HepG2 (cell line): Measurements from ENCODE around the gene SNU13. TPM values are rescaled to one million over a fixed set of nuclear protein-coding genes. Genes with fewer than 3 reads are reported as not detected.
A peak's percentile ranks its signal among the peaks of the same experiment; 100 is the strongest.

Experiments
- AGO2 ChIP-seq: fragments of 200-400 bp; formaldehyde crosslinking; optimal IDR thresholded peaks from 2 replicates; pipeline ENCODE3; 2017; ENCODE audit warnings: mild to moderate bottlenecking, low read depth, low read length, moderate library complexity
- CHD2 ChIP-seq: IDR thresholded peaks from 2 replicates; pipeline ENCODE4 v1.6.1; 2011; ENCODE audit warnings: low read depth, low read length, improper control_type of control experiment
- FUBP1 ChIP-seq: sonication (generic); formaldehyde crosslinking; IDR thresholded peaks from 2 replicates; pipeline ENCODE4 v1.5.1; 2020; ENCODE audit warnings: missing genetic modification reagents, mild to moderate bottlenecking, borderline replicate concordance
- HNRNPK ChIP-seq: fragments of 200-400 bp; formaldehyde crosslinking; IDR thresholded peaks from 2 replicates; pipeline ENCODE4 v1.6.1; 2018; ENCODE audit warnings: low read length, low read depth, moderate library complexity, mild to moderate bottlenecking; ENCODE audit not compliant: poor library complexity, severe bottlenecking
- HOXA5 ChIP-seq: sonication (generic); formaldehyde crosslinking; IDR thresholded peaks from 2 replicates; pipeline ENCODE4 v1.4.0; 2020; ENCODE audit warnings: missing genetic modification reagents
- KMT2B ChIP-seq: IDR thresholded peaks from 2 replicates; pipeline ENCODE4 v1.6.1; 2016; ENCODE audit warnings: missing genetic modification reagents, missing compliant biosample characterization
- PCBP1 ChIP-seq: fragments of 200-400 bp; formaldehyde crosslinking; IDR thresholded peaks from 2 replicates; pipeline ENCODE4 v1.6.1; 2017; ENCODE audit warnings: mild to moderate bottlenecking, low read depth, low read length, borderline replicate concordance
- RAD51 ChIP-seq: fragments of 450-650 bp; IDR thresholded peaks from 2 replicates; pipeline ENCODE4 v1.6.1; 2016; ENCODE audit warnings: borderline replicate concordance
- TBL1XR1 ChIP-seq: fragments of 150-350 bp; IDR thresholded peaks from 2 replicates; pipeline ENCODE4 v1.6.1; 2014; ENCODE audit warnings: borderline replicate concordance, low read length; ENCODE audit not compliant: partially characterized antibody
- TCF7L2 ChIP-seq: IDR thresholded peaks from 2 replicates; pipeline ENCODE4 v1.6.1; 2011; ENCODE audit warnings: mild to moderate bottlenecking, low read depth, low read length, moderate library complexity
- ZBED4 ChIP-seq: sonication (generic); formaldehyde crosslinking; IDR thresholded peaks from 2 replicates; pipeline ENCODE4 v1.4.0; 2020; ENCODE audit warnings: missing genetic modification reagents, borderline replicate concordance
- ZBTB7B ChIP-seq: sonication (generic); formaldehyde crosslinking; IDR thresholded peaks from 2 replicates; pipeline ENCODE4 v1.4.0; 2020; ENCODE audit warnings: missing genetic modification reagents
- ZNF572 ChIP-seq: sonication (generic); formaldehyde crosslinking; IDR thresholded peaks from 2 replicates; pipeline ENCODE4 v1.5.1; 2020; ENCODE audit warnings: mild to moderate bottlenecking, missing genetic modification reagents
- ZNF772 ChIP-seq: sonication (generic); formaldehyde crosslinking; IDR thresholded peaks from 2 replicates; pipeline ENCODE4 v1.5.0; 2020; ENCODE audit warnings: mild to moderate bottlenecking, missing genetic modification reagents
- polyA plus RNA-seq, 8 experiments: library from polyadenylated mRNA; depleted of rRNA in 3 of 8; stranded (reverse) in 7 of 8; unstranded in 1 of 8; fragments of >200 nt; fragmentation: Illumina TruSeq in 4 of 8; extraction: Trizol in 4 of 8; gene quantifications; 2 replicates each; pipeline versions ENCODE4 v1.2.1 to v1.2.3, GENCODE V29; 2011 to 2016; ENCODE audit warnings: low read depth in 4 of 8, missing spikeins in 1 of 8, mixed read lengths in 1 of 8; ENCODE audit not compliant: insufficient read depth in 1 of 8
- total RNA-seq, 5 experiments: library from RNA; depleted of rRNA; stranded (reverse); fragments of >200 nt; fragmentation: Illumina TruSeq; extraction: Trizol; gene quantifications; 2 replicates each; pipeline ENCODE4 v1.2.3, GENCODE V29; 2016; ENCODE audit warnings: low read depth in 1 of 5
- TF ChIP-seq, protein P1 (sequence below): sonication (generic); formaldehyde crosslinking; IDR thresholded peaks from 2 replicates; pipeline ENCODE4 v1.4.0; 2020; ENCODE audit warnings: missing genetic modification reagents
- TF ChIP-seq, protein P2 (sequence below): IDR thresholded peaks from 2 replicates; pipeline ENCODE4 v1.6.1; 2016; ENCODE audit warnings: low read depth, missing genetic modification reagents, missing compliant biosample characterization

The SNU13 gene
- total and polyA plus RNA-seq, 2 of the 13 experiments (the other 11 are each of a cell fraction or from before 2014, with no cell fraction given): 203 to 287 TPM

- TF ChIP-seq ZBTB7B (CRISPR knock-in tag) (peak; percentile 72; the same call in 1 of the 2 replicates), HOXA5 (no peak), HNRNPK (no peak), FUBP1 (no peak), PCBP1 (no peak), RAD51 (no peak), ZNF572 (peak; percentile 36; the same call in 1 of the 2 replicates), ZNF772 (CRISPR knock-in tag) (no peak), AGO2 (no peak), ZBED4 (no peak), TBL1XR1 (no peak), TCF7L2 (no peak), CHD2 (no peak), KMT2B (CRISPR knock-in tag) (no peak)
- TF ChIP-seq, protein P1, sequence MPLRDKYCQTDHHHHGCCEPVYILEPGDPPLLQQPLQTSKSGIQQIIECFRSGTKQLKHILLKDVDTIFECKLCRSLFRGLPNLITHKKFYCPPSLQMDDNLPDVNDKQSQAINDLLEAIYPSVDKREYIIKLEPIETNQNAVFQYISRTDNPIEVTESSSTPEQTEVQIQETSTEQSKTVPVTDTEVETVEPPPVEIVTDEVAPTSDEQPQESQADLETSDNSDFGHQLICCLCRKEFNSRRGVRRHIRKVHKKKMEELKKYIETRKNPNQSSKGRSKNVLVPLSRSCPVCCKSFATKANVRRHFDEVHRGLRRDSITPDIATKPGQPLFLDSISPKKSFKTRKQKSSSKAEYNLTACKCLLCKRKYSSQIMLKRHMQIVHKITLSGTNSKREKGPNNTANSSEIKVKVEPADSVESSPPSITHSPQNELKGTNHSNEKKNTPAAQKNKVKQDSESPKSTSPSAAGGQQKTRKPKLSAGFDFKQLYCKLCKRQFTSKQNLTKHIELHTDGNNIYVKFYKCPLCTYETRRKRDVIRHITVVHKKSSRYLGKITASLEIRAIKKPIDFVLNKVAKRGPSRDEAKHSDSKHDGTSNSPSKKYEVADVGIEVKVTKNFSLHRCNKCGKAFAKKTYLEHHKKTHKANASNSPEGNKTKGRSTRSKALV (CRISPR knock-in tag): 0 out of 2 replicates have a peak, but pooled peaks have one; percentile 35
- TF ChIP-seq, protein P2, sequence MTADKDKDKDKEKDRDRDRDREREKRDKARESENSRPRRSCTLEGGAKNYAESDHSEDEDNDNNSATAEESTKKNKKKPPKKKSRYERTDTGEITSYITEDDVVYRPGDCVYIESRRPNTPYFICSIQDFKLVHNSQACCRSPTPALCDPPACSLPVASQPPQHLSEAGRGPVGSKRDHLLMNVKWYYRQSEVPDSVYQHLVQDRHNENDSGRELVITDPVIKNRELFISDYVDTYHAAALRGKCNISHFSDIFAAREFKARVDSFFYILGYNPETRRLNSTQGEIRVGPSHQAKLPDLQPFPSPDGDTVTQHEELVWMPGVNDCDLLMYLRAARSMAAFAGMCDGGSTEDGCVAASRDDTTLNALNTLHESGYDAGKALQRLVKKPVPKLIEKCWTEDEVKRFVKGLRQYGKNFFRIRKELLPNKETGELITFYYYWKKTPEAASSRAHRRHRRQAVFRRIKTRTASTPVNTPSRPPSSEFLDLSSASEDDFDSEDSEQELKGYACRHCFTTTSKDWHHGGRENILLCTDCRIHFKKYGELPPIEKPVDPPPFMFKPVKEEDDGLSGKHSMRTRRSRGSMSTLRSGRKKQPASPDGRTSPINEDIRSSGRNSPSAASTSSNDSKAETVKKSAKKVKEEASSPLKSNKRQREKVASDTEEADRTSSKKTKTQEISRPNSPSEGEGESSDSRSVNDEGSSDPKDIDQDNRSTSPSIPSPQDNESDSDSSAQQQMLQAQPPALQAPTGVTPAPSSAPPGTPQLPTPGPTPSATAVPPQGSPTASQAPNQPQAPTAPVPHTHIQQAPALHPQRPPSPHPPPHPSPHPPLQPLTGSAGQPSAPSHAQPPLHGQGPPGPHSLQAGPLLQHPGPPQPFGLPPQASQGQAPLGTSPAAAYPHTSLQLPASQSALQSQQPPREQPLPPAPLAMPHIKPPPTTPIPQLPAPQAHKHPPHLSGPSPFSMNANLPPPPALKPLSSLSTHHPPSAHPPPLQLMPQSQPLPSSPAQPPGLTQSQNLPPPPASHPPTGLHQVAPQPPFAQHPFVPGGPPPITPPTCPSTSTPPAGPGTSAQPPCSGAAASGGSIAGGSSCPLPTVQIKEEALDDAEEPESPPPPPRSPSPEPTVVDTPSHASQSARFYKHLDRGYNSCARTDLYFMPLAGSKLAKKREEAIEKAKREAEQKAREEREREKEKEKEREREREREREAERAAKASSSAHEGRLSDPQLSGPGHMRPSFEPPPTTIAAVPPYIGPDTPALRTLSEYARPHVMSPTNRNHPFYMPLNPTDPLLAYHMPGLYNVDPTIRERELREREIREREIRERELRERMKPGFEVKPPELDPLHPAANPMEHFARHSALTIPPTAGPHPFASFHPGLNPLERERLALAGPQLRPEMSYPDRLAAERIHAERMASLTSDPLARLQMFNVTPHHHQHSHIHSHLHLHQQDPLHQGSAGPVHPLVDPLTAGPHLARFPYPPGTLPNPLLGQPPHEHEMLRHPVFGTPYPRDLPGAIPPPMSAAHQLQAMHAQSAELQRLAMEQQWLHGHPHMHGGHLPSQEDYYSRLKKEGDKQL (CRISPR knock-in tag): no peak
These were observed 8.6 kb upstream of the SNU13 start (continued) for GRCh38 chr22:41697126-41697775.
